M059J (cell line): ENCODE results near the gene C4orf50. TPM values are rescaled to one million over a fixed set of nuclear protein-coding genes. Genes with fewer than 3 reads are reported as not detected.
"Not testable (repeated sequence)": the region's sequence is repeated elsewhere in the genome, so short reads cannot be mapped to it uniquely, and the experiment has no call there.

ENCODE experiments used
- DNase-seq: peaks from one replicate; pipeline ENCODE4 v3.0.0-alpha.2; 2012; ENCODE audit warnings: low read depth
- total RNA-seq: library from RNA; depleted of rRNA; stranded (reverse); fragments of >200 nt; shearing (Covaris generic); gene quantifications from 2 replicates; pipeline ENCODE4 v1.2.3, GENCODE V29; 2014

C4orf50 gene
- total RNA-seq, 1 experiment from 2014 or later: not detected

GRCh38 chr4:6017030-6017429, 1.2 kb downstream of the C4orf50 start:
- no peak for DNase-seq

- no peak for DNase-seq
These were observed 4.7 kb downstream of the C4orf50 start for GRCh38 chr4:6013564-6013963.

- DNase-seq: no peak
These were observed 6.0 kb downstream of the C4orf50 start for GRCh38 chr4:6012200-6012599.

GRCh38 chr4:6011686-6012085, 6.5 kb downstream of the C4orf50 start:
- no peak for DNase-seq

- no peak for DNase-seq
These were observed 7.0 kb downstream of the C4orf50 start for GRCh38 chr4:6011271-6011671.

GRCh38 chr4:6010789-6011188, 7.4 kb downstream of the C4orf50 start:
- no peak for DNase-seq

GRCh38 chr4:6009452-6009851, 8.8 kb downstream of the C4orf50 start:
- no peak for DNase-seq

GRCh38 chr4:6008766-6009385, 9.4 kb downstream of the C4orf50 start:
- DNase-seq: no peak

- DNase-seq: no peak
These were observed 10.1 kb downstream of the C4orf50 start for GRCh38 chr4:6008092-6008551.

- no peak for DNase-seq
These were observed 13.1 kb downstream of the C4orf50 start for GRCh38 chr4:6005175-6005574.

GRCh38 chr4:6003485-6003884, 14.7 kb downstream of the C4orf50 start:
- not testable (repeated sequence) for DNase-seq

GRCh38 chr4:6002926-6003325, 15.3 kb downstream of the C4orf50 start:
- DNase-seq: no peak

GRCh38 chr4:6002492-6002833, 15.8 kb downstream of the C4orf50 start:
- DNase-seq: no peak

GRCh38 chr4:6001680-6002491, 16.3 kb downstream of the C4orf50 start:
- DNase-seq: no peak

- DNase-seq: no peak
These were observed 18.3 kb downstream of the C4orf50 start for GRCh38 chr4:5999830-6000365.

GRCh38 chr4:5999356-5999755, 18.9 kb downstream of the C4orf50 start:
- no peak for DNase-seq

- DNase-seq: peak; percentile 39
These were observed 19.8 kb downstream of the C4orf50 start for GRCh38 chr4:5998333-5998936.

GRCh38 chr4:5996641-5997040, 21.6 kb downstream of the C4orf50 start:
- no peak for DNase-seq

- DNase-seq: no peak
These were observed 22.2 kb downstream of the C4orf50 start for GRCh38 chr4:5995901-5996623.

- DNase-seq: no peak
These were observed 24.1 kb downstream of the C4orf50 start for GRCh38 chr4:5993876-5994811.

- DNase-seq: not testable (repeated sequence)
These were observed 24.9 kb downstream of the C4orf50 start for GRCh38 chr4:5993346-5993745.
